CD14-positive monocyte (primary cell): Measurements from ENCODE around the gene ZNF101. TPM values are rescaled to one million over a fixed set of nuclear protein-coding genes. Genes with fewer than 3 reads are reported as not detected.

Source experiments
- DNase-seq, 3 donors: peaks; one replicate each; pipeline ENCODE4 v3.0.0-alpha.2; 2011 to 2022
- H2AFZ ChIP-seq: 2 replicates; pipeline ENCODE4 v1.6.0; 2012; ENCODE audit warnings: mild to moderate bottlenecking, low read depth, low read length, inconsistent platforms; ENCODE audit not compliant: insufficient read depth, poor library complexity, severe bottlenecking
- H3K27ac ChIP-seq, 2 donors: 1 replicate in 1 of 2; 2 replicates in 1 of 2; pipeline ENCODE4 v1.5.1; 2012 to 2013; ENCODE audit warnings: low read length in 2 of 2, control low read depth in 1 of 2, inconsistent platforms in 1 of 2, low read depth in 1 of 2, mild to moderate bottlenecking in 1 of 2
- H3K27me3 ChIP-seq, 2 donors: one replicate each; pipeline versions ENCODE4 v1.6.0 to v1.6.1; 2011 to 2013; ENCODE audit warnings: low read length in 2 of 2; ENCODE audit not compliant: control insufficient read depth in 2 of 2, insufficient read depth in 2 of 2
- H3K36me3 ChIP-seq, 2 donors: replicated peaks in 1 of 2; 1 replicate in 1 of 2; 2 replicates in 1 of 2; pipeline versions ENCODE4 v1.5.1 to v1.6.1; 2012 to 2013; ENCODE audit warnings: low read length in 2 of 2, control low read depth in 1 of 2, inconsistent platforms in 1 of 2, mild to moderate bottlenecking in 1 of 2; ENCODE audit not compliant: insufficient read depth in 2 of 2, control insufficient read depth in 1 of 2
- H3K4me1 ChIP-seq, 2 donors: 1 replicate in 1 of 2; 2 replicates in 1 of 2; pipeline versions ENCODE4 v1.5.1 to v1.6.1; 2012 to 2013; ENCODE audit warnings: low read length in 2 of 2, control low read depth in 1 of 2, inconsistent platforms in 1 of 2, mild to moderate bottlenecking in 1 of 2, moderate library complexity in 1 of 2; ENCODE audit not compliant: insufficient read depth in 2 of 2, control insufficient read depth in 1 of 2
- H3K4me2 ChIP-seq: replicated peaks from 2 replicates; pipeline ENCODE3; 2012; ENCODE audit warnings: low read length, moderate library complexity, mild to moderate bottlenecking; ENCODE audit not compliant: poor library complexity, severe bottlenecking; ENCODE audit errors: extremely low read depth
- H3K4me3 ChIP-seq, 3 experiments: fragments of 200-600 bp in 1 of 3; sonication (generic) in 1 of 3; replicated peaks in 1 of 3; 1 replicate in 2 of 3; 2 replicates in 1 of 3; pipeline ENCODE4 v1.5.1; 2011 to 2013; ENCODE audit warnings: low read length in 3 of 3, mild to moderate bottlenecking in 3 of 3, control low read depth in 2 of 3, low read depth in 2 of 3, inconsistent platforms in 1 of 3, moderate library complexity in 1 of 3
- H3K79me2 ChIP-seq: 2 replicates; pipeline ENCODE4 v1.6.0; 2012; ENCODE audit warnings: mild to moderate bottlenecking, control low read depth, inconsistent platforms, low read length, moderate library complexity; ENCODE audit not compliant: insufficient read depth
- H3K9ac ChIP-seq: 2 replicates; pipeline ENCODE4 v1.6.0; 2017; ENCODE audit warnings: low read length, mild to moderate bottlenecking; ENCODE audit not compliant: insufficient read depth, poor library complexity, severe bottlenecking
- H3K9me3 ChIP-seq, 2 donors: replicated peaks in 1 of 2; 1 replicate in 1 of 2; 2 replicates in 1 of 2; pipeline versions ENCODE4 v1.5.1 to v1.6.1; 2012 to 2013; ENCODE audit warnings: low read length in 2 of 2, control low read depth in 1 of 2; ENCODE audit not compliant: control insufficient read depth in 1 of 2, insufficient read depth in 1 of 2
- H4K20me1 ChIP-seq: 2 replicates; pipeline ENCODE4 v1.6.0; 2012; ENCODE audit warnings: mild to moderate bottlenecking, low read length, control low read depth, moderate library complexity; ENCODE audit not compliant: insufficient read depth
- H3K27ac Mint-ChIP-seq, 7 donors: one replicate each; pipeline ENCODE4 v1.8.0; 2020; ENCODE audit warnings: mild to moderate bottlenecking in 7 of 7, mixed read lengths in 7 of 7, moderate library complexity in 6 of 7, inconsistent platforms in 2 of 7
- H3K27me3 Mint-ChIP-seq, 3 donors: one replicate each; pipeline ENCODE4 v1.8.0; 2021 to 2022; ENCODE audit warnings: low read depth in 3 of 3, mild to moderate bottlenecking in 3 of 3, mixed read lengths in 3 of 3, moderate library complexity in 3 of 3, inconsistent platforms in 1 of 3
- H3K36me3 Mint-ChIP-seq, 2 donors: one replicate each; pipeline ENCODE4 v1.8.0; 2020; ENCODE audit warnings: mixed read lengths in 2 of 2, inconsistent platforms in 1 of 2, mild to moderate bottlenecking in 1 of 2
- H3K4me1 Mint-ChIP-seq: one replicate; pipeline ENCODE4 v1.8.0; 2020; ENCODE audit warnings: mild to moderate bottlenecking, mixed read lengths
- H3K4me3 Mint-ChIP-seq, 2 donors: one replicate each; pipeline ENCODE4 v1.8.0; 2020; ENCODE audit warnings: mild to moderate bottlenecking in 2 of 2, mixed read lengths in 2 of 2, moderate library complexity in 1 of 2
- H3K9me3 Mint-ChIP-seq, 7 donors: one replicate each; pipeline ENCODE4 v1.8.0; 2020 to 2022; ENCODE audit warnings: mixed read lengths in 7 of 7, mild to moderate bottlenecking in 6 of 7, moderate library complexity in 6 of 7, inconsistent platforms in 2 of 7
- WGBS: methylation state at CpG from one replicate; pipeline ENCODE4 v1.1.5; 2013; ENCODE audit warnings: missing lambda C conversion rate; ENCODE audit not compliant: insufficient coverage; 5-methylcytosine and 5-hydroxymethylcytosine counted together
- intact Hi-C, 2 donors: fragments of 100-400 bp; cut with micrococcal nuclease; formaldehyde crosslinking; loops; one replicate each; pipeline versions ENCODE4 v1.15.0 to v1.15.1; 2023
- polyA plus RNA-seq, 3 donors: library from polyadenylated mRNA; depleted of rRNA in 1 of 3; unstranded in 2 of 3; stranded (reverse) in 1 of 3; fragments of 300-500 nt in 2 of 3; fragments of >200 nt in 1 of 3; fragmentation: Illumina TruSeq in 2 of 3; gene quantifications; 1 replicate in 2 of 3; 2 replicates in 1 of 3; pipeline ENCODE4 v1.2.3, GENCODE V29; 2012 to 2021
- TF ChIP-seq, protein P1 (sequence below): fragments of 200-600 bp; IDR thresholded peaks from one replicate; pipeline ENCODE4 v1.8.0; 2022; ENCODE audit warnings: antibody characterized with exemption, mild to moderate bottlenecking

Gene ZNF101
- polyA plus RNA-seq, 3 donors = 4.5 to 8.4 (median 5.5) TPM

- Histone ChIP-seq H3K9me3 (peaks cover 74 to 100% of the 10 kb centered on the region in 2 donors), H3K4me3 (peak overlapping the region in 1 of 3 experiments; percentile 54), H3K9ac (no peak overlapping the region), H3K36me3 (peaks cover 15 to 66% of the 10 kb centered on the region in 2 donors), H4K20me1 (no peaks in the 10 kb centered on the region), H3K4me1 (no peaks in the 10 kb centered on the region), H2AFZ (no peak overlapping the region), H3K79me2 (no peaks in the 10 kb centered on the region), H3K27me3 (no peaks in the 10 kb centered on the region), H3K4me2 (no peak overlapping the region), H3K27ac (no peak overlapping the region)
- Mint-ChIP-seq H3K4me3 (no peak overlapping the region), H3K27me3 (no peaks in the 10 kb centered on the region), H3K36me3 (peaks cover 28 to 38% of the 10 kb centered on the region in 2 donors), H3K27ac (no peak overlapping the region), H3K9me3 (peaks cover 43 to 96% (median 95%) of the 10 kb centered on the region in 7 donors), H3K4me1 (no peaks in the 10 kb centered on the region)
- DNase-seq = no peak
- intact Hi-C loops = no loop called here
- 99% methylated on average over 9 of the region's 14 CpGs for WGBS
- TF ChIP-seq, protein P1, sequence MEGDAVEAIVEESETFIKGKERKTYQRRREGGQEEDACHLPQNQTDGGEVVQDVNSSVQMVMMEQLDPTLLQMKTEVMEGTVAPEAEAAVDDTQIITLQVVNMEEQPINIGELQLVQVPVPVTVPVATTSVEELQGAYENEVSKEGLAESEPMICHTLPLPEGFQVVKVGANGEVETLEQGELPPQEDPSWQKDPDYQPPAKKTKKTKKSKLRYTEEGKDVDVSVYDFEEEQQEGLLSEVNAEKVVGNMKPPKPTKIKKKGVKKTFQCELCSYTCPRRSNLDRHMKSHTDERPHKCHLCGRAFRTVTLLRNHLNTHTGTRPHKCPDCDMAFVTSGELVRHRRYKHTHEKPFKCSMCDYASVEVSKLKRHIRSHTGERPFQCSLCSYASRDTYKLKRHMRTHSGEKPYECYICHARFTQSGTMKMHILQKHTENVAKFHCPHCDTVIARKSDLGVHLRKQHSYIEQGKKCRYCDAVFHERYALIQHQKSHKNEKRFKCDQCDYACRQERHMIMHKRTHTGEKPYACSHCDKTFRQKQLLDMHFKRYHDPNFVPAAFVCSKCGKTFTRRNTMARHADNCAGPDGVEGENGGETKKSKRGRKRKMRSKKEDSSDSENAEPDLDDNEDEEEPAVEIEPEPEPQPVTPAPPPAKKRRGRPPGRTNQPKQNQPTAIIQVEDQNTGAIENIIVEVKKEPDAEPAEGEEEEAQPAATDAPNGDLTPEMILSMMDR = no peak
These were observed 42.8 kb downstream of the ZNF101 start for GRCh38 chr19:19711306-19711933.

DNA sequence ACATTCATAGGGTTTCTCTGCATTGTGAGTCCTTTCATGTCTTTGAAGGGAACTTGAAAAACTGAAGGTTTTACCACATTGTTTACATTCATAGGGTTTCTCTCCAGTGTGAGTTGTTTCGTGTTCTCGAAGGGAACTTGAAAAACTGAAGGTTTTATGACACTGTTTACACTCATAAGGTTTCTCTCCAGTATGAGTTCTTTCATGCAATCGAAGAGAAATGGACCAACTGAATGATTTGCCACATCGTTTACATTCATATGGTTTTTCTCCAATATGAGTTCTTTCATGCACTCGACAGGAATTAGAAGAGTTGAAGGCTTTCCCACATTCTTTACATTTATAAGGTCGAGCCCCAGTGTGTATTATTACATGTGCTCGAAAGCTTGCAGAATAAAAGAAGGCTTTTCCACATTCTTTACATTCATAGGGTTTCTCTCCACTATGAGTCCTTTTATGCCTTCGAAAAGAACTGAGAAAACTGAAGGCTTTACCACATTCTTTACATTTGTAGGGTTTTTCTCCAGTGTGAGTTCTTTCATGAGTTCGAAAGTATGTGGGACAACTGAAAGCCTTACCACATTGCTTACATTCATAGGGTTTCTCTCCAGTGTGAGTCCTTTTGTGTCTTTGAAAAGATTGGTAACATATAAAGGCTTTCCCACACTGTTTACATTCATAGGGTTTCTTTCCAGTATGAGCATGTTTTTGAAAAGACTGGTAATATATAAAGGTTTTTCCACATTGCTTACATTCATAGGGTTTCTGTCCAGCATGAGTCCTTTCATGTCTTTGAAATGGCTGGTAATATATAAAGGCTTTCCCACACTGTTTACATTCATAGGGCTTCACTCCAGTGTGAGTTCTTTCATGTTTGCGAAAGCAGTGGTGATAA, 43.5 kb downstream of the ZNF101 start:
- Histone ChIP-seq H3K27ac (no peak overlapping the region), H3K9me3 (peaks cover 74 to 100% of the 10 kb centered on the region in 2 donors), H3K79me2 (peaks cover 7% of the 10 kb centered on the region), H3K27me3 (no peaks in the 10 kb centered on the region), H4K20me1 (no peaks in the 10 kb centered on the region), H3K4me2 (no peak overlapping the region), H3K4me1 (no peaks in the 10 kb centered on the region), H3K4me3 (peak overlapping the region in 1 of 3 experiments; percentile 54), H3K36me3 (peaks cover 15 to 73% of the 10 kb centered on the region in 2 donors), H3K9ac (no peak overlapping the region), H2AFZ (no peak overlapping the region)
- WGBS = 100% methylated on average over 3 of the region's 10 CpGs
- intact Hi-C loops = no loop called here
- Mint-ChIP-seq H3K27me3 (no peaks in the 10 kb centered on the region), H3K4me1 (no peaks in the 10 kb centered on the region), H3K36me3 (peaks cover 31 to 40% of the 10 kb centered on the region in 2 donors), H3K4me3 (no peak overlapping the region), H3K27ac (no peak overlapping the region), H3K9me3 (peaks cover 45 to 96% (median 95%) of the 10 kb centered on the region in 7 donors)
- TF ChIP-seq, protein P1 = no peak
- no peak for DNase-seq
